ENCODE results near the gene NXPH3.

DNA sequence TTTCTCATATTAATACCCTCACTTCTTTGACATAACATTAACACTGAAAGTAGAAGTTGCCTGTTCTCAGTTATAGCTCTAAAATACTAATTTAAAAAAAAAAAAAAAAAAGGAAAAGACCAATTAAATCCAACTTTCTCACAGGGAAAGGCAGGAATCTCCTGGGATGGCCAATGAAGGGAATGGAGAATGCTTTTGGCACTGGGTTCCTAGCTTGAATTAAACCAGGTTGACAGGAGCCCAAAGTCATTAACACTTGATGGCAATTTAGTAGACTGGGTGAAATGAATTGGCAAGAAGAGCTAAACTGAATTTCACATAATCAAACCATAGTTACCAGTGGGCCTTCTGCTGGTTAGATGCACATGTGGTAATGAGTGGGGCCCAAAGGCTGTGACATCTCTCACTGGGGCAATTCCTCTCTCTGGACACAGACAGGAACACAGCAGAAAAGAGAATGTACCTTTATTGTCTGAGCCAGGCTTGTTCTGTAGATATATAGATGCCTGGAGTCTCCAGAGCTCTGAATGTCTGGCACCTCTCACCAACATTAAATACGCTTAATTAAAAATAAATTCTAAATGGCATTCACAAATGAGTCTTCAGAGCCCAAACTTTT, 37.6 kb downstream of the NXPH3 start:
- TF ChIP-seq, protein P1, sequence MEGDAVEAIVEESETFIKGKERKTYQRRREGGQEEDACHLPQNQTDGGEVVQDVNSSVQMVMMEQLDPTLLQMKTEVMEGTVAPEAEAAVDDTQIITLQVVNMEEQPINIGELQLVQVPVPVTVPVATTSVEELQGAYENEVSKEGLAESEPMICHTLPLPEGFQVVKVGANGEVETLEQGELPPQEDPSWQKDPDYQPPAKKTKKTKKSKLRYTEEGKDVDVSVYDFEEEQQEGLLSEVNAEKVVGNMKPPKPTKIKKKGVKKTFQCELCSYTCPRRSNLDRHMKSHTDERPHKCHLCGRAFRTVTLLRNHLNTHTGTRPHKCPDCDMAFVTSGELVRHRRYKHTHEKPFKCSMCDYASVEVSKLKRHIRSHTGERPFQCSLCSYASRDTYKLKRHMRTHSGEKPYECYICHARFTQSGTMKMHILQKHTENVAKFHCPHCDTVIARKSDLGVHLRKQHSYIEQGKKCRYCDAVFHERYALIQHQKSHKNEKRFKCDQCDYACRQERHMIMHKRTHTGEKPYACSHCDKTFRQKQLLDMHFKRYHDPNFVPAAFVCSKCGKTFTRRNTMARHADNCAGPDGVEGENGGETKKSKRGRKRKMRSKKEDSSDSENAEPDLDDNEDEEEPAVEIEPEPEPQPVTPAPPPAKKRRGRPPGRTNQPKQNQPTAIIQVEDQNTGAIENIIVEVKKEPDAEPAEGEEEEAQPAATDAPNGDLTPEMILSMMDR (IDR thresholded peaks at IDR 0.05; ENCODE audit: extremely low read depth in 1 of 2, insufficient read depth in 1 of 2, low read depth in 1 of 2, low read length in 2 of 2), result no peak
- TF ChIP-seq FOS (IDR thresholded peaks at IDR 0.05; ENCODE audit: borderline replicate concordance, insufficient read depth, low read length) (no peak), EZH2 (IDR thresholded peaks at IDR 0.05; ENCODE audit: borderline replicate concordance, low read depth, low read length, severe bottlenecking) (no peak), POLR2A (IDR thresholded peaks at IDR 0.05; ENCODE audit: low read depth, low read length) (no peak), POLR2AphosphoS5 (IDR thresholded peaks at IDR 0.05; ENCODE audit: insufficient read depth, low read depth, low read length) (no peak), GATA2 (IDR thresholded peaks at IDR 0.05; ENCODE audit: insufficient read depth, insufficient read length, low read depth, low read length) (no peak)
- TF ChIP-seq, protein P2, sequence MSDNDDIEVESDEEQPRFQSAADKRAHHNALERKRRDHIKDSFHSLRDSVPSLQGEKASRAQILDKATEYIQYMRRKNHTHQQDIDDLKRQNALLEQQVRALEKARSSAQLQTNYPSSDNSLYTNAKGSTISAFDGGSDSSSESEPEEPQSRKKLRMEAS (IDR thresholded peaks at IDR 0.05; ENCODE audit: insufficient read depth, insufficient read length), result no peak

All from endothelial cell of umbilical vein (primary cell).